Measurements from ENCODE around the gene LAPTM5.

LAPTM5 gene

GRCh38 chr1:30694280-30695175, 63.0 kb downstream of the LAPTM5 start:
- no peak for TF ChIP-seq CTCF (IDR thresholded peaks at IDR 0.05; ENCODE audit: low read depth, low read length)

GRCh38 chr1:30693822-30694221, 63.8 kb downstream of the LAPTM5 start:
- no peak for DNase-seq (ENCODE audit: extremely low read depth, low read depth)
- no peak for TF ChIP-seq CTCF (IDR thresholded peaks at IDR 0.05; ENCODE audit: low read depth, low read length)

More at GRCh38 chr1:30694280-30695175, 63.0 kb downstream of the LAPTM5 start:
- no peak for DNase-seq (ENCODE audit: extremely low read depth, low read depth)

DNA sequence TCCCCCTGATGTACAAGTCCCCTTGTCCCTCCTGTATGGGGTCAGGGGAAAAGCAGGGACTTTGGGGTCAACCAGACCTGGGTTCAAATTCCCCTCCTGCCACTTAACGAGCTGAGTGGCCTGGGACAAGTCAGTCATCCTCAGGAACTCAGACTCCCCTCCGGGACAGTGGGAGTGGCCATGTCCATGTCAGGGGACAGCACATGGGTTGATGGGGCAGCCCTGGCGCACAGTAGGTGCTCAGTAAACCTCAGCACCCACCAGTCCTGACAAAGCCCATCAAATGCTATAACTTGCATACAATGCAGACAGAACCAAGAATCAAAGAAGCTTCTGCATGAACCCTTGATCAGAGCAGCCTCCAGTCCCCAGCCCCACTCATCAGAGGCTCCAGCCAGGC, 64.2 kb downstream of the LAPTM5 start:
- DNase-seq (ENCODE audit: extremely low read depth, low read depth) = no peak
- no peak for TF ChIP-seq CTCF (IDR thresholded peaks at IDR 0.05; ENCODE audit: low read depth, low read length)

DNA sequence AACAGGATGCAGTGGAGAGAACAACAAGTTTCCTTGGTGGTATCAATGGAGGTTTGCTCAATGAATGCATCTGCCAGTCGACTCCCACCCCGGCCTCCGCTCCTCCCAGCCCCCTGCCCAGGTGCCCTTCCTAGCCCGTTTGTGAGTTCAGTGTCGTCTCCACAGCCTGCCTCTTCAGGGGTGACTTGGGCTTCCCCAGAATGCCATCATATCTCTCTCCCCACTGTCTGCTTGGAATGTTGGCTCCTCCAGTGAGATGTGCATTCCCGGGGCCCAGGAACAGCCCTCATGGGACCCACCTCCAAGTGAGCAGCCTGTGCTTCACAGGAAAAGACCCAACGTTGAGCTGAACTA, 64.6 kb downstream of the LAPTM5 start:
- TF ChIP-seq CTCF (IDR thresholded peaks at IDR 0.05; ENCODE audit: low read depth, low read length) = no peak
- DNase-seq (ENCODE audit: extremely low read depth, low read depth) = no peak

DNA sequence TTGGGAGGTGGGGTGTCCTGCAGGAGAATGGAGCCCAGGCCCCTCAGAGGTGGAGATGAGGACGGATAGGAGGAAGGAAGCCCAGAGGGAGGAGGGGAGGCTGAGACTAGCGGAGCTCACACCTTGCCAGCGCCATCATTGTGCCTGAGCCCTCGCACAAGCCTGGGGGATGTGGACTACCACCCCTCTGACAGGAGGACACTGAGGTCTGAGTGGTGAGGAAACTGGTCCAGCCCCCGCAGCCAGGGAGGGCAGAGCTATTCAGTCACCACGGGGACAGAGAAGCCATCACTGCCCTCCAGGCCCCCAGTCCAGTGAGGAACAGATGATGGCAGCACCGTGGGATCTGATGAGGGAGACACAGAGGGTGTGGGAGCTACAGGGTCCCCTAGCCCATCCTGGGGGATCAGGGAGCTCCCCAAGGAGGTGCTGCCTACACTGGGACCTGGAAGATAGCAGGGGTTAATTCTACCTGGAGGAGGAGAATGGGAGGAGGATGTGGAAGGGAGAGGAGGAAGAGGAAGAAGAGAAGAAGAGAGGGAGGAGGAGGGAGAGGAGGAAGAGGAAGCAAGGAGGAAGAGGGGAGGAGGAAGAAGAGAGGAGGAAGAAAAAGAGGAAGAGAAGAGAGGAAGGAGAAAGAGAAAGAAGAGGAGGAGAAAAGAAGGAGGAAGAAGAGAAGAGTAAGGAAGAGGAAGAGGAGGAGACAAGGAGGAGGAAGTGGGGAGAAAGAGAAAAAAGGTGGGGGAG, 65.2 kb downstream of the LAPTM5 start:
- no peak for DNase-seq (ENCODE audit: extremely low read depth, low read depth)
- no peak for TF ChIP-seq CTCF (IDR thresholded peaks at IDR 0.05; ENCODE audit: low read depth, low read length)

GRCh38 chr1:30691480-30691879, 66.1 kb downstream of the LAPTM5 start:
- no peak for TF ChIP-seq CTCF (IDR thresholded peaks at IDR 0.05; ENCODE audit: low read depth, low read length)

More at GRCh38 chr1:30691480-30691879, 66.1 kb downstream of the LAPTM5 start:
- no peak for DNase-seq (ENCODE audit: extremely low read depth, low read depth)

All from AG09319 (cell line).